Panc1 (cell line): Measurements from ENCODE around the gene EMX2. TPM values are rescaled to one million over a fixed set of nuclear protein-coding genes. Genes with fewer than 3 reads are reported as not detected.

ENCODE experiments used
- ATAC-seq: fragments of 200-7000 bp; cut with Tn5 transposase; 2 replicates; pipeline ENCODE4 v1.9.1; 2020; ENCODE audit warnings: mild to moderate bottlenecking, moderate library complexity
- BruUV-seq: library from RNA; stranded (reverse); fragments of 400-500 nt; replicated peaks from 2 replicates; lab custom pipeline; 2021; lab: Mats Ljungman, UMichigan
- CTCF ChIA-PET: fragments of 300-600 bp; sonication (Branson Sonifier 250); formaldehyde crosslinking; loops from one replicate; lab custom pipeline; 2022; ENCODE audit warnings: antibody characterized with exemption; lab: Charles Lee
- POLR2A ChIA-PET: fragments of 300-600 bp; sonication (Branson Sonifier 250); formaldehyde crosslinking; loops from one replicate; lab custom pipeline; 2022; ENCODE audit warnings: antibody characterized with exemption; lab: Charles Lee
- DNase-seq: peaks from one replicate; pipeline ENCODE4 v3.0.0-alpha.2; 2010; ENCODE audit warnings: low read depth, low spot score
- H3K27ac ChIP-seq: 2 replicates; pipeline ENCODE4 v1.5.1; 2011; ENCODE audit warnings: mild to moderate bottlenecking, low read length, inconsistent platforms
- H3K27me3 ChIP-seq: fragments of 200-500 bp; sonication (Bioruptor generic); 2 replicates; pipeline ENCODE4 v1.6.0; 2014; ENCODE audit warnings: low read length, inconsistent platforms; ENCODE audit not compliant: control insufficient read depth, insufficient read depth
- H3K36me3 ChIP-seq: fragments of 200-500 bp; sonication (Bioruptor generic); 2 replicates; pipeline ENCODE4 v1.5.1; 2014; ENCODE audit warnings: inconsistent platforms, mild to moderate bottlenecking, low read length, moderate library complexity; ENCODE audit not compliant: control insufficient read depth, insufficient read depth
- H3K4me1 ChIP-seq: 2 replicates; pipeline ENCODE4 v1.5.1; 2011; ENCODE audit warnings: inconsistent platforms, mild to moderate bottlenecking, low read length, moderate library complexity; ENCODE audit not compliant: control insufficient read depth, insufficient read depth
- H3K4me3 ChIP-seq, 2 experiments: 2 replicates each; pipeline ENCODE4 v1.5.1; 2011 to 2012; ENCODE audit warnings: low read depth in 2 of 2, low read length in 2 of 2, mild to moderate bottlenecking in 2 of 2, inconsistent platforms in 1 of 2, moderate library complexity in 1 of 2
- H3K9me3 ChIP-seq: fragments of 200-500 bp; sonication (Bioruptor generic); 2 replicates; pipeline ENCODE4 v1.5.1; 2014; ENCODE audit warnings: low read depth, mild to moderate bottlenecking, inconsistent platforms, low read length, moderate library complexity; ENCODE audit not compliant: control insufficient read depth, insufficient read depth
- CTCF ChIP-seq: fragments of 450-650 bp; IDR thresholded peaks from 2 replicates; pipeline ENCODE4 v1.5.1; 2017; ENCODE audit warnings: mild to moderate bottlenecking
- POLR2AphosphoS5 ChIP-seq: IDR thresholded peaks from 2 replicates; pipeline ENCODE4 v1.6.1; 2012; ENCODE audit warnings: mild to moderate bottlenecking, low read depth, low read length, moderate library complexity
- REST ChIP-seq, 2 experiments: IDR thresholded peaks; 2 replicates each; pipeline ENCODE4 v1.6.1; 2011 to 2012; ENCODE audit warnings: low read depth in 2 of 2, control low read depth in 1 of 2, low read length in 1 of 2, mild to moderate bottlenecking in 1 of 2, moderate library complexity in 1 of 2; ENCODE audit not compliant: insufficient read depth in 1 of 2
- SIN3A ChIP-seq: IDR thresholded peaks from 2 replicates; pipeline ENCODE4 v1.6.1; 2012; ENCODE audit warnings: low read depth, mild to moderate bottlenecking, low read length, moderate library complexity, borderline replicate concordance; ENCODE audit not compliant: insufficient read depth
- TCF7L2 ChIP-seq: IDR thresholded peaks from 2 replicates; pipeline ENCODE4 v1.6.1; 2011; ENCODE audit warnings: mild to moderate bottlenecking, low read depth, low read length, inconsistent platforms
- in situ Hi-C: cut with HindIII; loops from 2 replicates; pipeline ENCODE4 v1.10.0; 2016; ENCODE audit warnings: low sequenced_read_pairs, low pct_unique_long_range_greater_than_20kb
- intact Hi-C: fragments of 100-400 bp; cut with micrococcal nuclease; formaldehyde crosslinking; loops from one replicate; pipeline ENCODE4 v1.10.0; 2022; ENCODE audit not compliant: unreplicated experiment
- total RNA-seq: library from RNA; stranded (reverse); gene quantifications from one replicate; pipeline ENCODE4 v1.2.1, GENCODE V29; 2021; ENCODE audit not compliant: unreplicated experiment

The EMX2 gene
- total RNA-seq, 1 experiment from 2014 or later = not detected

GRCh38 chr10:117541405-117541908, 1.1 kb upstream of the EMX2 start:
- Histone ChIP-seq H3K9me3 (no peaks in the 10 kb centered on the region), H3K27ac (no peak overlapping the region), H3K27me3 (peaks cover 38% of the 10 kb centered on the region), H3K36me3 (no peaks in the 10 kb centered on the region), H3K4me3 (no peak overlapping the region), H3K4me1 (peaks cover 9% of the 10 kb centered on the region; the same call in 1 of the 2 replicates)
- no TSS peak for BruUV-seq
- intact Hi-C loops (no loop called here), in situ Hi-C loops (no loop called here)
- no peak for TF ChIP-seq POLR2AphosphoS5
- TF ChIP-seq TCF7L2 = no peak
- TF ChIP-seq REST (IDR thresholded peaks at IDR 0.05; ENCODE audit: insufficient read depth in 1 of 2, low read depth in 2 of 2, low read length in 1 of 2) = no peak
- TF ChIP-seq SIN3A = no peak
- no peak for TF ChIP-seq CTCF
- CTCF ChIA-PET = no interaction called here
- no peak for ATAC-seq
- POLR2A ChIA-PET = no interaction called here
- no peak for DNase-seq

- H3K27me3 ChIP-seq = peaks cover 38% of the 10 kb centered on the region
Measured at GRCh38 chr10:117541909-117542705, 439 bp upstream of the EMX2 start.

More at GRCh38 chr10:117541909-117542705, 439 bp upstream of the EMX2 start:
- Histone ChIP-seq H3K9me3 (no peaks in the 10 kb centered on the region), H3K36me3 (no peaks in the 10 kb centered on the region), H3K4me1 (peaks cover 9% of the 10 kb centered on the region; the same call in 1 of the 2 replicates), H3K4me3 (peak overlapping the region in 1 of 2 experiments; percentile 48; a peak in 2 of 4 replicates), H3K27ac (no peak overlapping the region)
- TF ChIP-seq SIN3A (no peak), TCF7L2 (no peak), REST (IDR thresholded peaks at IDR 0.05; ENCODE audit: insufficient read depth in 1 of 2, low read depth in 2 of 2, low read length in 1 of 2) (no peak), CTCF (no peak), POLR2AphosphoS5 (no peak)
- intact Hi-C loops = no loop called here
- DNase-seq = no peak
- ChIA-PET CTCF (no interaction called here), POLR2A (no interaction called here)
- in situ Hi-C loops = no loop called here
- ATAC-seq = no peak
- BruUV-seq = no TSS peak
